Stimulated activated CD4-positive, alpha-beta T cell treated with anti-CD3 and anti-CD28 coated beads, Interleukin-4, amount 100 ng/mL, for 1 hour (primary cell): Measurements from ENCODE around the gene STIM1.
"Not testable (repeated sequence)": the region's sequence is repeated elsewhere in the genome, so short reads cannot be mapped to it uniquely, and the experiment has no call there.

Experiments used
- DNase-seq: peaks from one replicate; pipeline ENCODE4 v3.0.0-alpha.2; 2020

Gene STIM1

GRCh38 chr11:3854977-3855807 lies at the start of gene STIM1:
TSS of gene STIM1 (plus strand) at chr11:3855664. CDS start at chr11:3856271, 607 bp downstream.
- peak; percentile 98 for DNase-seq

- peak; percentile 62 for DNase-seq
Observed at GRCh38 chr11:3807909-3808860, 47.3 kb upstream of the STIM1 start, which contains the start of gene PGAP2. TSS of gene PGAP2 (plus strand) at chr11:3808560. CDS start at chr11:3811260, 2,700 bp downstream.

- DNase-seq, result peak; percentile 27
Observed at GRCh38 chr11:3808861-3809623, 46.4 kb upstream of the STIM1 start.

DNA sequence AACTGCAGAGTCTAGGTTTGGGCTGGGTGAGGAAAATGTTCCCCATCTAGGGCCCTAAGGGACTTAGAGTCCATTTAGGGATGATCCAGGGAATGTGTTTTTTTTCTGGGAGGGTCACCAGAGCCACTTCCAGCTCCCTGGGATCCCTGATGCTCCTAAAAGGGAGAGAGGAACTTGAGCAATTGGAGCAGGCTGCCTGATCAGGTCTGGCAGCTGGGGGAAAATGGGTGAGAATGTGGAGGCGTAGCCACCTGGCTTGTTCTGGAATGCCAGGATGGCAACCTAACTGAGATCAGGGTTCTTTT lies 45.9 kb upstream of the STIM1 start:
- no peak for DNase-seq

DNA sequence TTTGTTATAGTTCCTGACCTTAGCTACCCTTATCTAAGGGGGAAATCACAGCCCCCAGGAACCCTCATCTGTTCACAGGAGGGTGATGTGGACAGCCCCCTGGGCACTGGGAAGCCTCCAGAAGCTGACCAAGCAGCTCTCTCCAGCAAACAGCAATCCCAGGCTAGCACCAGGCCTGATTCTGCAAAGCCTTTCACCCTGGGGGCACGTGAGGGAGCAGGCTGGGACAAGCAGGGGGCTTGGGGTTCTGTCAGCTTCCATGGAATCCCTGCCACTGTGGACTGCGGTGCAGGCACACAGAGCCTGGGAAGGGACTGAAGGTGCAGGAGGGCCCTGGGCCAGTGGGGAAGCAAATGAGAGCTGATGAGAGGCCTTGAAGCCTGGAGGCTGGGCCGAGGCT lies 45.0 kb upstream of the STIM1 start:
- no peak for DNase-seq

DNA sequence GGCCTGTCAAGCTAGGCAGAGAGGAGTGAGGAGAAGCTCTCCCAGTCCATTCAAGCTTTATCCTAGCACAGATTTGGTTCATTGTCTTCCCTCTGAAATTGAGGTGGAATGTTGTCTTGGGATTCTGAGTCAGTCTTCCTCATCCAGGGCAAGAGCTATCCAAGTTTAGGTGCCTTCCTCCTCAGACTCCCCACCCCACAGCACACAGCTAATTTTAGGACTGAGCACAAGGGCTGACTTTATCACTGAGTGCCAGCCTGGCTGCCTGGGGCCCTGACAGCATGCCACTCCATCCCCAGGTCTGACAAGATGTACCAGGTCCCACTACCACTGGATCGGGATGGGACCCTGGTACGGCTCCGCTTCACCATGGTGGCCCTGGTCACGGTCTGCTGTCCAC lies 44.5 kb upstream of the STIM1 start:
- DNase-seq, result no peak

DNA sequence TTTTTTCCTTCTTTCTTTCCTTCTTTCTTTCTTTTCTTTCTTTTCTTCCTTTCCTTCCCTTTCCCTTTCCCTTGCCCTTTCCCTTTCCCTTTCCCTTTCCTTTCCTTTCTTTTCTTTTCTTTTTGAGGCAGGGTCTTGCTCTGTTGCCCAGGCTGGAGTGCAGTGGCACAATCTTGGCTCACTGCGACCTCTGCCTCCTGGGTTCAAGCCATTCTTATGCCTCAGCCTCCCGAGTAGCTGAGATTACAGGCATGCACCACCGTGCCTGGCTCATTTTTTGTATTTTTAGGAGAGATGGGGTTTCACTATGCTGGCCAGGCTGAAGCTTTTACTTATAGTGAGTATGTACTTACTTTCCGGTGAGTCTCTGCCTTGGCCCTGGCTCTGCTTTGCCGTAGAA lies 40.6 kb upstream of the STIM1 start:
- not testable (repeated sequence) for DNase-seq

DNA sequence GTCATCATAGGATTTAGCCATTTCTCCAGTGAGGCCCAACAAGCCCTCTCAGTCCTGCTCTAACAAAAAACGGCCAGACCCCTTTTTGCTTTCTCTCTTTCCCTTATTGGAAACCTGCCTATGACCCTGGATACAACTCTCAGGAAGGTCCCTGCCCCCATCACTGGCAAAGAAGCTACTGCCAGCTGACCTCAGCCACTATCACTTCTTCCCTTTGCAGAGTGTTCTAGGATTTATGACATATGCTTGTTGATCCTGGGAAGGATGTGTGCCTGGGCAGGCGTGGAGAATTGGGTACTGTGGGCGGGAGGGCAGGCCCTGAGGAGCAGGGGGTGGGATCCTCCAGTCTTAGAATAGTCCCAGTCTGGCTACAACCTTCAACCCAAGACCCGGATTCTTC lies 39.6 kb upstream of the STIM1 start:
- DNase-seq, result no peak

GRCh38 chr11:3816673-3817072 lies 38.8 kb upstream of the STIM1 start:
- DNase-seq, result no peak

- DNase-seq, result no peak
Observed at GRCh38 chr11:3817181-3817800, 38.2 kb upstream of the STIM1 start.

DNA sequence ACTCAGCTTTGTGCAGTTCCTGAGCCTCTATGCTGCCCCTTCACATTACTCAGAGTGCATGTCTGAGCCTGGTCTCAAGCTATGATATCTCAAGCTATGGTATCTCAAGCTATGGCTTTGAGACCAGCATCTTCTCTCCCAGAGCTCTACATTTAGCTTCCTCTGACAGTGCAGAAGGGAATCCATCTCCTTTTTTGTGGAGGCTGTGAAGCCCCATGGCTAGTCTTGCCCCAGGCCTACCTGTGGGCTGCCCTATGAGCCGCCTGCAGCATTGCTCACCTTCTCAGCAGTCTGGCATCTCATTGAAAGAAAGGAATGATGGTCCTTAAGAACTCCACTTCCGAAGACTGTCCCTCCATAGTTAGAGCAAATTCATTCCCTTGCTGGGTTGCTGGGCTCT lies 34.5 kb upstream of the STIM1 start:
- DNase-seq, result no peak

DNA sequence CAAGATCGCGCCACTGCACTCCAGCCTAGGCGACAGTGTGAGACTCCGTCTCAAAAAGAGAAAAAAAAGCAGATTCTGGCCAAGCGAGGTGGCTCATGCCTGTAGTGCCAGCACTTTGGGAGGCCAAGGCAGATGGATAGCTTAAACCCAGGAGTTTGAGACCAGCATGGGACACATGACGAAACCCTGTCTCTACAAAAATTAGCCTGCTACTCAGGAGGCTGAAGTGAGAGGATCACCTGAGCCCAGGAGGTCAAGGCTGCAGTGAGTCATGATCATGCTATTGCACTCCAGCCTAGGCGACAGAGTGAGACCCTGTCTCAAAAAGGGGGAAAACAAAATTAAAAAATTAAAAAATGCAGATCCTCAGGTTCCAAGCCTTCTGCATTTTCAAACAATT lies 33.2 kb upstream of the STIM1 start:
- no peak for DNase-seq

- no peak for DNase-seq
Observed at GRCh38 chr11:3823303-3823702, 32.2 kb upstream of the STIM1 start.

GRCh38 chr11:3823762-3824506 lies 31.5 kb upstream of the STIM1 start:
- no peak for DNase-seq

DNA sequence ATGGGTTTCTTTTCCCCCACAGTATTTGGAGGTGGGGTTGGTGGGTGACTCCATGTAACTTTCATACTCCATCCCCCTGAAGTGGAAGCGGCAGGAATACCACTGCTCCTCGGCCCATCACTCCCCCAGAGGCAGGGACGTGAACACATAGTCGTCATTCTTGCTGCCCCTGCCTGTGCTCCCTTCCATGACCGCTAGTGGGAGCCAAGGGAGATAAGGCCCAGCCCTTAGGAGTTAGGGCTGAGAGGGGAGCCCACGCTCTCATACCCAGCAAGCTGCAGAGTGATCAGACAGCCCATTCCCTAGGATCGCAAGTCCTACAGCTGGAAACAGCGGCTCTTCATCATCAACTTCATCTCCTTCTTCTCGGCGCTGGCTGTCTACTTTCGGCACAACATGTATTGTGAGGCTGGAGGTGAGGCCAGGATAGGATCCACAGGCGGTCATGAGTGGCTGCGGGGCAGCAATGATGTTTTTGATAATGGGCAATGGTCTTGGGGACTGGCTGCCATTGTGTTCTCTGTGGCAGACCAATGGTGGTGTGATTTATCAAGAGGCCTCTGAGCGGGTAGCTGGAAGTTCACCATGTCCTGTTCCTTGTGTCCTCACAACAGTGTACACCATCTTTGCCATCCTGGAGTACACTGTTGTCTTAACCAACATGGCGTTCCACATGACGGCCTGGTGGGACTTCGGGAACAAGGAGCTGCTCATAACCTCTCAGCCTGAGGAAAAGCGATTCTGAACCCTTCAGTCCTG lies 30.6 kb upstream of the STIM1 start:
- peak; percentile 84 for DNase-seq

DNA sequence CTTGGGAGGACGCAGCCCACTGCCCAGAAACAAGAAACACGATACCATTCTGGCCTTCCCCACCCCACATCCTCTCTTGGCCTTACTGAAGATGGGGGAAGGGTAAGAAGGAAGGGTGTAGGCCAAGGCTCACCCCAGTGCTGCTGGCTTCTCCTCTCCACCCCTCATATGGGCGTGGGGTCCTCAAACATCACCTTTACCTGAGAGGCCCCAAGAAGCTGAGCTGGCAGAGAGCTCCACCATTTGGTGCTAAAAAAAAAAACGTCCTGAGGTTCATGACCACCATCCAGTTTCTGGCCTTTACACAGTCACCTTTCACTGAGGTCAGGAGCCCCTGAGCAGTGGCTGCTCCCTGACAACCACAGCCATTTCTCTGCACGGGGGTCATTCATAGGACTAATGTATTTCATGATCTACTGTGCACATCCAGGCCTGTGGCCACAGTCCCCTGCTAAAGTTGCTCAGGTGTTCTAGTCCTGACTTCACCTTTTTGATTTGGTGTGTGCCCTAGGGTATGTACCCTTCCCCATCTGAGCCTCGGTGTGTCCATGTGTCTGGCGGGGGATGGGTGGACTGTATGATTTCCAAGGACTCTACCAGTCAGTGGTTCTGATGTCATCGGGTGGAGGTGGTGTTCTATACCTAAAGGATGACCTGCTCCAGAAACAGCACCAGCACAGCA lies 29.9 kb upstream of the STIM1 start:
- no peak for DNase-seq

DNA sequence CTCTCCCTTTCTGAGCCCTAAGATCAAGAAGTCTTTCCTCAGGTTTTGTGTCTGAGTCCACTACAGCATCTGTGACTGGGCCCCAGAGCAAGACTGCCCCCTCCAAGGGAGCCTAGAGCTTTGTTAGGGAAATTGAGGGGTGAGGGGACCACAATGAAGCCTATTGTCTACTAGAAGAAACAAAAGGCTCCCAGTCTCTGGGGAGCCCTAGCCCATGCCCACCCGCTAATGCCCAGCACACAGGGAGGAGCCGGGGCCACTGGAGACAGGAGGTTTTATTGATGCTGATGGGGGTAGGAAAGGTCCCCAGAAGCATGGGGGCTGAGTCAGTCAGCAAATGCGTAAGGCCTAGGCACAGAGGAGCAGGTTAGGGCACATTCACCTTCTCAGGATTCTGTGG lies 28.7 kb upstream of the STIM1 start:
- no peak for DNase-seq

- DNase-seq, result no peak
Observed at GRCh38 chr11:3827434-3828186, 27.9 kb upstream of the STIM1 start.

DNA sequence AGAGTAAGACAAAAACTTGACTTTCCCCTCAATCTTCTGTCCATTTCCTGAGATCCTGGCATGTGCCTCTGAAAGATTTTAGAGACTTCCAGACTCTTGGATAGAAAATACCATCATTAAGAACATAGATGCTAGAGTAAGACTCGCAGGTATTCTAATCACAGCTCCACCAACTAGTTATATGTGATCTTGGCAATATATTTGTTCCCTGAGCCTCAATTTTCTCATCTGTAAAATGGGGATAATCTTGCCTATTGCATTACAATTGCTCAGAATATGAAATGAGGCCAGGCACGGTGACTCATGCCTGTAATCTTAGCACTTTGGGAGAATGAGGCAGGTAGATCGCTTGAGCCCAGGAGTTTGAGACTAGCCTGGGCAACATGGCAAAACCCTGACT lies 25.4 kb upstream of the STIM1 start:
- DNase-seq, result no peak

DNA sequence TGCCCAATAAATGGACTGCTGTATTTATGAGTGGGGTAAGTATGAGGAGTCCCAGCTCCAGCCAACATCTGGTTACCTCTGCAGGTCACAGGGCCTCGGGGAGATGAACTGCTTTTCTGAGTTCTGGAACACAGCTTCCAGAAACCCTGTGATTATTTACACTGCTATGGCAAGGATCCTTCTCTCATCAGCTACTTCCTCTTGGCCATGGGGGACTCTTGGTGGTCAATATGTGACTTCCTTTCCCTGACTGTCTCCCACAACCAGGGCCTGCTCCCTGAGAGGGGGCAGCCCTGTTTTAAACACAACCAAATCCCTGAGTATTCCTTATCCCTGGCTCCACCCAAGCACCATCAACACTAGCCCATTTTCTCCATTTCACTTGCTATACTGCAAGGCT lies 24.7 kb upstream of the STIM1 start:
- DNase-seq, result no peak
